Prostate gland (tissue), 2 donors: ENCODE results near the gene CEACAM8. TPM values are rescaled to one million over a fixed set of nuclear protein-coding genes. Genes with fewer than 3 reads are reported as not detected.

Experiments
- DNase-seq: peaks from one replicate; pipeline ENCODE4 v3.0.0-alpha.2; 2019; ENCODE audit warnings: low spot score
- H3K27ac ChIP-seq, 2 donors: fragments of 200-600 bp; sonication (generic); 2 replicates each; pipeline ENCODE4 v1.5.1; 2017 to 2019
- H3K27me3 ChIP-seq: fragments of 200-600 bp; sonication (generic); replicated peaks from 2 replicates; pipeline ENCODE4 v1.5.1; 2019; ENCODE audit not compliant: insufficient read depth
- H3K36me3 ChIP-seq, 2 donors: fragments of 200-600 bp; sonication (generic); 1 replicate in 1 of 2; 2 replicates in 1 of 2; pipeline versions ENCODE4 v1.5.1 to v1.8.1; 2017 to 2019
- H3K4me1 ChIP-seq: fragments of 200-600 bp; sonication (generic); replicated peaks from 2 replicates; pipeline ENCODE4 v1.5.1; 2019
- H3K4me3 ChIP-seq, 2 donors: fragments of 200-600 bp; sonication (generic); 2 replicates each; pipeline ENCODE4 v1.5.1; 2017 to 2019
- H3K9me3 ChIP-seq: fragments of 200-600 bp; sonication (generic); 2 replicates; pipeline ENCODE4 v1.5.1; 2017
- CTCF ChIP-seq, 4 experiments: fragments of 200-600 bp in 2 of 4; fragments of 450-650 bp in 2 of 4; sonication (generic) in 2 of 4; IDR thresholded peaks; 1 replicate in 3 of 4; 2 replicates in 1 of 4; pipeline ENCODE4 v1.5.1; 2016 to 2019; ENCODE audit warnings: antibody characterized with exemption in 4 of 4, mild to moderate bottlenecking in 2 of 4, moderate library complexity in 2 of 4
- POLR2A ChIP-seq: fragments of 450-650 bp; IDR thresholded peaks from one replicate; pipeline ENCODE4 v1.6.1; 2016; ENCODE audit warnings: antibody characterized with exemption, mild to moderate bottlenecking
- POLR2AphosphoS5 ChIP-seq: sonication (generic); formaldehyde crosslinking; IDR thresholded peaks from one replicate; pipeline ENCODE4 v1.6.1; 2017; ENCODE audit warnings: antibody characterized with exemption
- WGBS: methylation state at CpG from one replicate; pipeline ENCODE4 v1.1.5; 2018; 5-methylcytosine and 5-hydroxymethylcytosine counted together
- intact Hi-C: fragments of 100-400 bp; cut with DNase I; formaldehyde crosslinking; loops from one replicate; pipeline ENCODE4 v1.14.2; 2022
- total RNA-seq, 2 donors: library from RNA; depleted of rRNA; stranded (reverse); fragments of >200 nt; gene quantifications; one replicate each; pipeline ENCODE4 v1.1.0, GENCODE V29; 2016

The CEACAM8 gene
- total RNA-seq, 2 donors from 2014 or later: not detected

- Histone ChIP-seq H3K27me3 (no peaks in the 10 kb centered on the region), H3K4me3 (no peak overlapping the region), H3K9me3 (no peaks in the 10 kb centered on the region), H3K36me3 (no peaks in the 10 kb centered on the region), H3K27ac (no peak overlapping the region), H3K4me1 (no peaks in the 10 kb centered on the region)
- intact Hi-C loops: no loop called here
- TF ChIP-seq CTCF (IDR thresholded peaks at IDR 0.05) (no peak), POLR2A (no peak), POLR2AphosphoS5 (no peak)
- WGBS: 92% methylated on average over 7 of the region's 7 CpGs
- no peak for DNase-seq
These were observed 4.9 kb downstream of the CEACAM8 start for GRCh38 chr19:42589792-42590191.

- Histone ChIP-seq H3K36me3 (no peaks in the 10 kb centered on the region), H3K9me3 (no peaks in the 10 kb centered on the region), H3K4me1 (no peaks in the 10 kb centered on the region), H3K4me3 (no peak overlapping the region), H3K27me3 (no peaks in the 10 kb centered on the region), H3K27ac (no peak overlapping the region)
- TF ChIP-seq CTCF (IDR thresholded peaks at IDR 0.05) (no peak), POLR2A (no peak), POLR2AphosphoS5 (no peak)
- intact Hi-C loops: no loop called here
- DNase-seq: no peak
These were observed 10.3 kb downstream of the CEACAM8 start for GRCh38 chr19:42584466-42584865.

- intact Hi-C loops: no loop called here
- 6% methylated on average over 1 of the region's 1 CpG for WGBS
- Histone ChIP-seq H3K4me3 (no peak overlapping the region), H3K4me1 (no peaks in the 10 kb centered on the region), H3K27me3 (no peaks in the 10 kb centered on the region), H3K36me3 (no peaks in the 10 kb centered on the region), H3K9me3 (no peaks in the 10 kb centered on the region), H3K27ac (no peak overlapping the region)
- TF ChIP-seq POLR2AphosphoS5 (no peak), POLR2A (no peak)
- no peak for DNase-seq
These were observed 17.7 kb downstream of the CEACAM8 start for GRCh38 chr19:42577016-42577415.

- H3K4me3 ChIP-seq: no peak overlapping the region
- H3K9me3 ChIP-seq: no peaks in the 10 kb centered on the region
- no peak overlapping the region for H3K27ac ChIP-seq
- WGBS: 70% methylated on average over 2 of the region's 2 CpGs
- no peaks in the 10 kb centered on the region for H3K36me3 ChIP-seq
- H3K27me3 ChIP-seq: no peaks in the 10 kb centered on the region
- DNase-seq: no peak
- intact Hi-C loops: no loop called here
- H3K4me1 ChIP-seq: no peaks in the 10 kb centered on the region
- TF ChIP-seq POLR2A: no peak
- no peak for TF ChIP-seq POLR2AphosphoS5
- no peak for TF ChIP-seq CTCF (IDR thresholded peaks at IDR 0.05)
These were observed 18.5 kb downstream of the CEACAM8 start for GRCh38 chr19:42576241-42576640.

GRCh38 chr19:42573642-42574041 lies 21.1 kb downstream of the CEACAM8 start:
- TF ChIP-seq CTCF (IDR thresholded peaks at IDR 0.05): no peak
- no peak for TF ChIP-seq POLR2A
- TF ChIP-seq POLR2AphosphoS5: no peak
- intact Hi-C loops: no loop called here
- no peaks in the 10 kb centered on the region for H3K36me3 ChIP-seq
- 52% methylated on average over 1 of the region's 1 CpG for WGBS
- DNase-seq: no peak
- H3K4me1 ChIP-seq: no peaks in the 10 kb centered on the region
- H3K4me3 ChIP-seq: no peak overlapping the region
- H3K9me3 ChIP-seq: no peaks in the 10 kb centered on the region
- H3K27ac ChIP-seq: no peak overlapping the region
- no peaks in the 10 kb centered on the region for H3K27me3 ChIP-seq
